Liver (tissue), 3 donors: ENCODE measurements around the gene ATP2B2.

Experiments used
- EGR1 ChIP-seq, 2 donors: IDR thresholded peaks; 2 replicates each; pipeline ENCODE4 v1.6.1; 2016 to 2018; ENCODE audit warnings: antibody characterized with exemption in 2 of 2, low read depth in 2 of 2
- FOXA1 ChIP-seq: IDR thresholded peaks from 2 replicates; pipeline ENCODE4 v1.6.1; 2016; ENCODE audit warnings: antibody characterized with exemption
- GABPA ChIP-seq, 2 donors: IDR thresholded peaks in 1 of 2; conservative IDR thresholded peaks in 1 of 2; 2 replicates each; pipeline ENCODE4 v1.6.1; 2016; ENCODE audit warnings: antibody characterized with exemption in 2 of 2, mild to moderate bottlenecking in 1 of 2, moderate library complexity in 1 of 2
- RAD21 ChIP-seq, 2 donors: IDR thresholded peaks; 2 replicates each; pipeline ENCODE4 v1.6.1; 2016; ENCODE audit warnings: antibody characterized with exemption in 2 of 2, mild to moderate bottlenecking in 2 of 2
- SP1 ChIP-seq: IDR thresholded peaks from 2 replicates; pipeline ENCODE4 v1.6.1; 2018; ENCODE audit warnings: antibody characterized with exemption, mild to moderate bottlenecking
- TAF1 ChIP-seq: conservative IDR thresholded peaks from 2 replicates; pipeline ENCODE4 v1.6.1; 2016; ENCODE audit warnings: antibody characterized with exemption, mild to moderate bottlenecking
- YY1 ChIP-seq: IDR thresholded peaks from 2 replicates; pipeline ENCODE4 v1.6.1; 2016; ENCODE audit warnings: antibody characterized with exemption, mild to moderate bottlenecking
- TF ChIP-seq, protein P1 (sequence below): fragments of 150-350 bp; IDR thresholded peaks from 2 replicates; pipeline ENCODE4 v1.5.1; 2017; ENCODE audit warnings: improper control_type of control experiment, low read depth, low read length; ENCODE audit not compliant: missing input control
- TF ChIP-seq, protein P2 (sequence below): IDR thresholded peaks from 2 replicates; pipeline ENCODE4 v1.6.1; 2016; ENCODE audit warnings: antibody characterized with exemption
- TF ChIP-seq, protein P3 (sequence below): IDR thresholded peaks from 2 replicates; pipeline ENCODE4 v1.6.1; 2016; ENCODE audit warnings: antibody characterized with exemption
- TF ChIP-seq, protein P4 (sequence below): IDR thresholded peaks from 2 replicates; pipeline ENCODE4 v1.6.1; 2016; ENCODE audit warnings: antibody characterized with exemption, mild to moderate bottlenecking
- donor health status: healthy.
- donor health status: healthy.

DNA sequence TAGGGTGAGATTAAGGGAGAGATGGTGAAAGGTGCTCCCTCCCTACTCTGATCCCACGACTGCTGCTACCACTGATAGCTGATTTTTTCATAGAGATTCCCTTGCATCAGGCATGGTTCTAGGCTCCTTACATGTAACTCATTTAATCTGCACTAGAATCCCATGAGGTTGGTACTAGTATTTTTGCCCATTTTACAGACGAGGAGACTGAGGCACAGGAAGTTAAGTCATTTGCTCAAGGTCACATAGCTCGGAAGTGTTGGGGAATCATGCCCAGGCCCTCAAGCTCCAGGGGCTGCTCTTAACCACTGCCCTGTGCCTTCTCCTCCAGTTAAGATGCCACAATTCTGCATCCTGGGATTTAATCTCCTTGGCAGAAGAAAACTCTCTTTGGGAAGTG is 11.2 kb downstream of the ATP2B2 start:
- TF ChIP-seq, protein P1, sequence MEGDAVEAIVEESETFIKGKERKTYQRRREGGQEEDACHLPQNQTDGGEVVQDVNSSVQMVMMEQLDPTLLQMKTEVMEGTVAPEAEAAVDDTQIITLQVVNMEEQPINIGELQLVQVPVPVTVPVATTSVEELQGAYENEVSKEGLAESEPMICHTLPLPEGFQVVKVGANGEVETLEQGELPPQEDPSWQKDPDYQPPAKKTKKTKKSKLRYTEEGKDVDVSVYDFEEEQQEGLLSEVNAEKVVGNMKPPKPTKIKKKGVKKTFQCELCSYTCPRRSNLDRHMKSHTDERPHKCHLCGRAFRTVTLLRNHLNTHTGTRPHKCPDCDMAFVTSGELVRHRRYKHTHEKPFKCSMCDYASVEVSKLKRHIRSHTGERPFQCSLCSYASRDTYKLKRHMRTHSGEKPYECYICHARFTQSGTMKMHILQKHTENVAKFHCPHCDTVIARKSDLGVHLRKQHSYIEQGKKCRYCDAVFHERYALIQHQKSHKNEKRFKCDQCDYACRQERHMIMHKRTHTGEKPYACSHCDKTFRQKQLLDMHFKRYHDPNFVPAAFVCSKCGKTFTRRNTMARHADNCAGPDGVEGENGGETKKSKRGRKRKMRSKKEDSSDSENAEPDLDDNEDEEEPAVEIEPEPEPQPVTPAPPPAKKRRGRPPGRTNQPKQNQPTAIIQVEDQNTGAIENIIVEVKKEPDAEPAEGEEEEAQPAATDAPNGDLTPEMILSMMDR: no peak
- no peak for TF ChIP-seq YY1
- TF ChIP-seq, protein P2, sequence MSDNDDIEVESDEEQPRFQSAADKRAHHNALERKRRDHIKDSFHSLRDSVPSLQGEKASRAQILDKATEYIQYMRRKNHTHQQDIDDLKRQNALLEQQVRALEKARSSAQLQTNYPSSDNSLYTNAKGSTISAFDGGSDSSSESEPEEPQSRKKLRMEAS: no peak
- TF ChIP-seq EGR1 (IDR thresholded peaks at IDR 0.05; ENCODE audit: low read depth in 2 of 2): no peak
- TF ChIP-seq TAF1: no peak
- TF ChIP-seq, protein P3, sequence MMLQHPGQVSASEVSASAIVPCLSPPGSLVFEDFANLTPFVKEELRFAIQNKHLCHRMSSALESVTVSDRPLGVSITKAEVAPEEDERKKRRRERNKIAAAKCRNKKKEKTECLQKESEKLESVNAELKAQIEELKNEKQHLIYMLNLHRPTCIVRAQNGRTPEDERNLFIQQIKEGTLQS: no peak
- TF ChIP-seq SP1: no peak
- TF ChIP-seq GABPA (IDR thresholded peaks at IDR 0.05 in 1 of 2, conservative IDR thresholded peaks at IDR 0.05 in 1 of 2): no peak
- TF ChIP-seq RAD21 (IDR thresholded peaks at IDR 0.05): no peak
- TF ChIP-seq, protein P4, sequence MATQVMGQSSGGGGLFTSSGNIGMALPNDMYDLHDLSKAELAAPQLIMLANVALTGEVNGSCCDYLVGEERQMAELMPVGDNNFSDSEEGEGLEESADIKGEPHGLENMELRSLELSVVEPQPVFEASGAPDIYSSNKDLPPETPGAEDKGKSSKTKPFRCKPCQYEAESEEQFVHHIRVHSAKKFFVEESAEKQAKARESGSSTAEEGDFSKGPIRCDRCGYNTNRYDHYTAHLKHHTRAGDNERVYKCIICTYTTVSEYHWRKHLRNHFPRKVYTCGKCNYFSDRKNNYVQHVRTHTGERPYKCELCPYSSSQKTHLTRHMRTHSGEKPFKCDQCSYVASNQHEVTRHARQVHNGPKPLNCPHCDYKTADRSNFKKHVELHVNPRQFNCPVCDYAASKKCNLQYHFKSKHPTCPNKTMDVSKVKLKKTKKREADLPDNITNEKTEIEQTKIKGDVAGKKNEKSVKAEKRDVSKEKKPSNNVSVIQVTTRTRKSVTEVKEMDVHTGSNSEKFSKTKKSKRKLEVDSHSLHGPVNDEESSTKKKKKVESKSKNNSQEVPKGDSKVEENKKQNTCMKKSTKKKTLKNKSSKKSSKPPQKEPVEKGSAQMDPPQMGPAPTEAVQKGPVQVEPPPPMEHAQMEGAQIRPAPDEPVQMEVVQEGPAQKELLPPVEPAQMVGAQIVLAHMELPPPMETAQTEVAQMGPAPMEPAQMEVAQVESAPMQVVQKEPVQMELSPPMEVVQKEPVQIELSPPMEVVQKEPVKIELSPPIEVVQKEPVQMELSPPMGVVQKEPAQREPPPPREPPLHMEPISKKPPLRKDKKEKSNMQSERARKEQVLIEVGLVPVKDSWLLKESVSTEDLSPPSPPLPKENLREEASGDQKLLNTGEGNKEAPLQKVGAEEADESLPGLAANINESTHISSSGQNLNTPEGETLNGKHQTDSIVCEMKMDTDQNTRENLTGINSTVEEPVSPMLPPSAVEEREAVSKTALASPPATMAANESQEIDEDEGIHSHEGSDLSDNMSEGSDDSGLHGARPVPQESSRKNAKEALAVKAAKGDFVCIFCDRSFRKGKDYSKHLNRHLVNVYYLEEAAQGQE: no peak
- no peak for TF ChIP-seq FOXA1
